Thyroid gland (tissue), 4 donors: ENCODE results near the gene PLGRKT. TPM values are rescaled to one million over a fixed set of nuclear protein-coding genes. Genes with fewer than 3 reads are reported as not detected.
A peak's percentile ranks its signal among the peaks of the same experiment; 100 is the strongest.

Experiments used
- DNase-seq, 2 donors: peaks; one replicate each; pipeline ENCODE4 v3.0.0-alpha.2; 2019
- H3K27ac ChIP-seq, 3 donors: fragments of 200-600 bp; sonication (generic); 1 replicate in 2 of 3; 2 replicates in 1 of 3; pipeline ENCODE4 v1.5.1; 2016 to 2019; ENCODE audit warnings: mild to moderate bottlenecking in 1 of 3, moderate library complexity in 1 of 3
- H3K27me3 ChIP-seq: fragments of 200-600 bp; sonication (generic); one replicate; pipeline ENCODE4 v1.5.1; 2019
- H3K36me3 ChIP-seq, 2 donors: fragments of 200-600 bp; sonication (generic); one replicate each; pipeline ENCODE4 v1.5.1; 2016 to 2019
- H3K4me1 ChIP-seq, 2 donors: fragments of 200-600 bp; sonication (generic); one replicate each; pipeline ENCODE4 v1.5.1; 2017 to 2019
- H3K4me3 ChIP-seq, 3 donors: fragments of 200-600 bp; sonication (generic); replicated peaks in 1 of 3; 1 replicate in 2 of 3; 2 replicates in 1 of 3; pipeline ENCODE4 v1.5.1; 2016; ENCODE audit warnings: mild to moderate bottlenecking in 1 of 3
- H3K9me3 ChIP-seq: fragments of 200-600 bp; sonication (generic); one replicate; pipeline ENCODE4 v1.5.1; 2017
- CTCF ChIP-seq, 6 experiments: fragments of 200-600 bp in 3 of 6; fragments of 450-650 bp in 3 of 6; sonication (generic) in 3 of 6; IDR thresholded peaks; one replicate each; pipeline ENCODE4 v1.5.1; 2016 to 2019; ENCODE audit warnings: antibody characterized with exemption in 6 of 6, mild to moderate bottlenecking in 2 of 6, inconsistent platforms in 1 of 6, moderate library complexity in 1 of 6
- POLR2A ChIP-seq, 2 donors: fragments of 450-650 bp; IDR thresholded peaks; one replicate each; pipeline ENCODE4 v1.6.1; 2017; ENCODE audit warnings: antibody characterized with exemption in 2 of 2, mild to moderate bottlenecking in 2 of 2, moderate library complexity in 1 of 2
- WGBS, 2 donors: methylation state at CpG; one replicate each; pipeline ENCODE4 v1.1.5; 2017; 5-methylcytosine and 5-hydroxymethylcytosine counted together
- intact Hi-C: fragments of 100-400 bp; cut with DNase I; formaldehyde crosslinking; loops from one replicate; pipeline ENCODE4 v1.15.1; 2023
- total RNA-seq, 4 donors: library from RNA; depleted of rRNA; stranded (reverse); fragments of >200 nt; gene quantifications; one replicate each; pipeline ENCODE4 v1.2.3, GENCODE V29; 2016

The PLGRKT gene
- total RNA-seq = 10 to 100 TPM; 16.2 to 32.7 (median 27.7) TPM

- intact Hi-C loops = loop anchor here (10.0 kb wide), 1 partner anchor 157 kb away; no protein-coding TSS in a partner anchor
- peak within 1 kb of the TSS; percentile 29 to 53 (median 49) for H3K4me3 ChIP-seq
These were observed at the start of gene PLGRKT for GRCh38 chr9:5437254-5438216. PLGRKT (minus strand) TSS chr9:5437925; CDS start chr9:5431977, 5,948 bp downstream.

GRCh38 chr9:5486988-5487387, 49.3 kb upstream of the PLGRKT start:
- Histone ChIP-seq H3K9me3 (no peaks in the 10 kb centered on the region), H3K4me3 (no peak overlapping the region), H3K4me1 (no peaks in the 10 kb centered on the region), H3K36me3 (no peaks in the 10 kb centered on the region), H3K27me3 (no peaks in the 10 kb centered on the region), H3K27ac (no peak overlapping the region)
- no peak for TF ChIP-seq POLR2A (IDR thresholded peaks at IDR 0.05)
- no peak for TF ChIP-seq CTCF (IDR thresholded peaks at IDR 0.05)
- no peak for DNase-seq
- intact Hi-C loops = no loop called here
- WGBS, 2 donors = 94 to 95% methylated on average over 5 of the region's 5 CpGs

More at GRCh38 chr9:5437254-5438216, at the start of gene PLGRKT:
- peak within 1 kb of the TSS; percentile 85 to 91 (median 91) for H3K27ac ChIP-seq
- no peaks in the 10 kb centered on the region for H3K9me3 ChIP-seq
- WGBS, 2 donors = 1% methylated on average over 37 to 46 of the region's 55 CpGs
- peak in 1 of 2 donors; percentile 92 for TF ChIP-seq POLR2A (IDR thresholded peaks at IDR 0.05)
- peak in 3 of 6 experiments; percentile 20 to 31 (median 26) for TF ChIP-seq CTCF (IDR thresholded peaks at IDR 0.05)
- H3K36me3 ChIP-seq = no peaks in the 10 kb centered on the region
- no peaks in the 10 kb centered on the region for H3K27me3 ChIP-seq
- peaks cover 7 to 14% of the 10 kb centered on the region in 2 donors for H3K4me1 ChIP-seq
- DNase-seq = peak; percentile 97

- 91 to 94% methylated on average over 5 of the region's 5 CpGs for WGBS, 2 donors
- H3K4me3 ChIP-seq = no peak overlapping the region
These were observed 47.8 kb upstream of the PLGRKT start for GRCh38 chr9:5485378-5486085.

GRCh38 chr9:5483306-5483705, 45.6 kb upstream of the PLGRKT start:
- no peaks in the 10 kb centered on the region for H3K27me3 ChIP-seq
- no peak for TF ChIP-seq CTCF (IDR thresholded peaks at IDR 0.05)
- no peak for TF ChIP-seq POLR2A (IDR thresholded peaks at IDR 0.05)
- intact Hi-C loops = no loop called here
- WGBS, 2 donors = 94 to 96% methylated on average over 2 of the region's 2 CpGs
- no peak for DNase-seq
- no peaks in the 10 kb centered on the region for H3K4me1 ChIP-seq
- H3K27ac ChIP-seq = no peak overlapping the region
- H3K9me3 ChIP-seq = no peaks in the 10 kb centered on the region
- no peaks in the 10 kb centered on the region for H3K36me3 ChIP-seq
- no peak overlapping the region for H3K4me3 ChIP-seq

More at GRCh38 chr9:5485378-5486085, 47.8 kb upstream of the PLGRKT start:
- intact Hi-C loops = no loop called here
- DNase-seq = no peak
- Histone ChIP-seq H3K9me3 (no peaks in the 10 kb centered on the region), H3K36me3 (no peaks in the 10 kb centered on the region), H3K27me3 (no peaks in the 10 kb centered on the region), H3K27ac (no peak overlapping the region), H3K4me1 (no peaks in the 10 kb centered on the region)
- no peak for TF ChIP-seq POLR2A (IDR thresholded peaks at IDR 0.05)
- no peak for TF ChIP-seq CTCF (IDR thresholded peaks at IDR 0.05)
